Measurements from ENCODE around the gene GPR17.

DNA sequence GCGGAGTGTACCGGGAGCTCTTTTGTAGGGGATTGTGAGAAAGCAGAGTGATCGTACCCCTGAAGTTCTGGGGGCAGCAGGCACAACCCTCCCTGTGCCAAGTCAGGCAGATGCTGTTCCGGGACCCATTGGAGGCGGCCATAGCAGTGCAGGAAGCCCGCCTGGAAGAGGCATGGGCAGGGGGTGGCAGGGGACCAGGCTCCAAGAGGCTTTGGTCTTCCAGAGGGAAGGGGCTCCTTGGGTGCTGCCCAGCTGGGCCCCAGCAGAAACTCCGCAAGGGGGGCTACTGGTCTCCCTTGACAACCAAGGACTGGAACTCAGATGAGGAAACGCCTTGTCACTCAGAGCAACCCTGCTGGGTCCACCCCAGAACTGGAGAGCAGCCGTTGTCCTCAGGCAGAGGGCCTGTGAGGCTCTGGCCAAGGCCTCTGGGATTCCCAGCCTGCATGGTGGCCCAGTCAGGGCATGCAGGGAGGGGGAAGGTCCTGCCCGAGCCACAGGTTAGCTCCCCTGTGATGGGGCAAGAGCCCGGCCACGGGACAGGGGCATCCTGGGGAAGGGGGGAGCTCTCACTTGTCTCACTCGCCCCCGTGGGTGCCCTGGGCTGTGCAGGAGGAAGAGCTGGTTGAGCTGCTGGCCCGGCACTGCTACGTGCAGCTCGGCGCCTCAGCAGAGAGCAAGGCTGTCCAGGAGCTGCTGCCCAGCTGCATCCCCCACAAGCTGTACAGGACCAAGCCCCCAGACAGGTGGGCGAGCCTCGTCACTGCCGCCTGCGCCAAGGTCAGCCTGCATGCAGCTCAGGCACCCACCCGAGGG lies 21.0 kb upstream of the GPR17 start:
- TF ChIP-seq, protein P1, sequence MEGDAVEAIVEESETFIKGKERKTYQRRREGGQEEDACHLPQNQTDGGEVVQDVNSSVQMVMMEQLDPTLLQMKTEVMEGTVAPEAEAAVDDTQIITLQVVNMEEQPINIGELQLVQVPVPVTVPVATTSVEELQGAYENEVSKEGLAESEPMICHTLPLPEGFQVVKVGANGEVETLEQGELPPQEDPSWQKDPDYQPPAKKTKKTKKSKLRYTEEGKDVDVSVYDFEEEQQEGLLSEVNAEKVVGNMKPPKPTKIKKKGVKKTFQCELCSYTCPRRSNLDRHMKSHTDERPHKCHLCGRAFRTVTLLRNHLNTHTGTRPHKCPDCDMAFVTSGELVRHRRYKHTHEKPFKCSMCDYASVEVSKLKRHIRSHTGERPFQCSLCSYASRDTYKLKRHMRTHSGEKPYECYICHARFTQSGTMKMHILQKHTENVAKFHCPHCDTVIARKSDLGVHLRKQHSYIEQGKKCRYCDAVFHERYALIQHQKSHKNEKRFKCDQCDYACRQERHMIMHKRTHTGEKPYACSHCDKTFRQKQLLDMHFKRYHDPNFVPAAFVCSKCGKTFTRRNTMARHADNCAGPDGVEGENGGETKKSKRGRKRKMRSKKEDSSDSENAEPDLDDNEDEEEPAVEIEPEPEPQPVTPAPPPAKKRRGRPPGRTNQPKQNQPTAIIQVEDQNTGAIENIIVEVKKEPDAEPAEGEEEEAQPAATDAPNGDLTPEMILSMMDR (IDR thresholded peaks at IDR 0.05), result no peak
- no peak for TF ChIP-seq POLR2A (IDR thresholded peaks at IDR 0.05)

Data from heart left ventricle (tissue), 13 donors.